K562 (cell line): ENCODE results near the gene LDAH.

Experiments used
- HMG20B ChIP-seq: fragments of 250-450 bp; sonication (Bioruptor Pico); IDR thresholded peaks from 2 replicates; pipeline ENCODE4 v1.5.0; 2021; ENCODE audit warnings: mild to moderate bottlenecking
- POLR2B ChIP-seq: fragments of 450-650 bp; IDR thresholded peaks from 2 replicates; pipeline ENCODE4 v1.6.1; 2018; ENCODE audit warnings: low read depth; ENCODE audit not compliant: partially characterized antibody
- RAD51 ChIP-seq: fragments of 450-650 bp; IDR thresholded peaks from 2 replicates; pipeline ENCODE4 v1.7.1; 2016; ENCODE audit warnings: low read depth, mild to moderate bottlenecking, borderline replicate concordance
- TAF1 ChIP-seq: IDR thresholded peaks from 2 replicates; pipeline ENCODE4 v1.6.1; 2011; ENCODE audit warnings: mild to moderate bottlenecking, low read length, moderate library complexity; ENCODE audit not compliant: insufficient read depth, control insufficient read depth, severe bottlenecking; ENCODE audit errors: extremely low read depth
- TF ChIP-seq, protein P1 (sequence below), 3 experiments: IDR thresholded peaks in 2 of 3; conservative IDR thresholded peaks in 1 of 3; 2 replicates each; pipeline ENCODE4 v1.5.1; 2011 to 2012; ENCODE audit warnings: low read length in 3 of 3, mild to moderate bottlenecking in 3 of 3, control low read depth in 2 of 3, improper control_type of control experiment in 1 of 3, inconsistent platforms in 1 of 3, low read depth in 1 of 3, mixed read lengths in 1 of 3, moderate library complexity in 1 of 3; ENCODE audit not compliant: insufficient read depth in 2 of 3
- TF ChIP-seq, protein P2 (sequence below): fragments of 450-650 bp; IDR thresholded peaks from 2 replicates; pipeline ENCODE4 v1.6.1; 2016; ENCODE audit warnings: antibody characterized with exemption

DNA sequence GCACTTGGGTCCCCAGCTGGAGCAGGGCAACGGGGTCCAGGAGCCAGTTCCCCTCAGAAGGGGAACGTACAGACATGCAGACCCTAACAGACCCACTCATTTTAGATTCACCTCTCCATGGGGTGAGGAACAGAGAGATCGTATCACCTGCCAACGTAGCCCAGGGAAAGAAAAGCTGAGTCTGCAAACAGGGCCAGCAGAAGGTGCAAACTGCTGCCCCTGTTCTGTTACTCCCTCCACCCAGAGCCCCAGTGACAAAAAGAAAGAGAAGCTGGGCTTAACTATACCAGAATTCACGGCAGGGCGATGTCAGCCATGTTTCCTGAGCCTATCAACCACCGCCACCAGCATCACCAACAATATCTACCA lies 171.2 kb downstream of the LDAH start:
- TF ChIP-seq, protein P1, sequence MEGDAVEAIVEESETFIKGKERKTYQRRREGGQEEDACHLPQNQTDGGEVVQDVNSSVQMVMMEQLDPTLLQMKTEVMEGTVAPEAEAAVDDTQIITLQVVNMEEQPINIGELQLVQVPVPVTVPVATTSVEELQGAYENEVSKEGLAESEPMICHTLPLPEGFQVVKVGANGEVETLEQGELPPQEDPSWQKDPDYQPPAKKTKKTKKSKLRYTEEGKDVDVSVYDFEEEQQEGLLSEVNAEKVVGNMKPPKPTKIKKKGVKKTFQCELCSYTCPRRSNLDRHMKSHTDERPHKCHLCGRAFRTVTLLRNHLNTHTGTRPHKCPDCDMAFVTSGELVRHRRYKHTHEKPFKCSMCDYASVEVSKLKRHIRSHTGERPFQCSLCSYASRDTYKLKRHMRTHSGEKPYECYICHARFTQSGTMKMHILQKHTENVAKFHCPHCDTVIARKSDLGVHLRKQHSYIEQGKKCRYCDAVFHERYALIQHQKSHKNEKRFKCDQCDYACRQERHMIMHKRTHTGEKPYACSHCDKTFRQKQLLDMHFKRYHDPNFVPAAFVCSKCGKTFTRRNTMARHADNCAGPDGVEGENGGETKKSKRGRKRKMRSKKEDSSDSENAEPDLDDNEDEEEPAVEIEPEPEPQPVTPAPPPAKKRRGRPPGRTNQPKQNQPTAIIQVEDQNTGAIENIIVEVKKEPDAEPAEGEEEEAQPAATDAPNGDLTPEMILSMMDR (IDR thresholded peaks at IDR 0.05 in 2 of 3, conservative IDR thresholded peaks at IDR 0.05 in 1 of 3; ENCODE audit: insufficient read depth in 2 of 3, low read depth in 1 of 3, low read length in 3 of 3) = no peak
- TF ChIP-seq, protein P2, sequence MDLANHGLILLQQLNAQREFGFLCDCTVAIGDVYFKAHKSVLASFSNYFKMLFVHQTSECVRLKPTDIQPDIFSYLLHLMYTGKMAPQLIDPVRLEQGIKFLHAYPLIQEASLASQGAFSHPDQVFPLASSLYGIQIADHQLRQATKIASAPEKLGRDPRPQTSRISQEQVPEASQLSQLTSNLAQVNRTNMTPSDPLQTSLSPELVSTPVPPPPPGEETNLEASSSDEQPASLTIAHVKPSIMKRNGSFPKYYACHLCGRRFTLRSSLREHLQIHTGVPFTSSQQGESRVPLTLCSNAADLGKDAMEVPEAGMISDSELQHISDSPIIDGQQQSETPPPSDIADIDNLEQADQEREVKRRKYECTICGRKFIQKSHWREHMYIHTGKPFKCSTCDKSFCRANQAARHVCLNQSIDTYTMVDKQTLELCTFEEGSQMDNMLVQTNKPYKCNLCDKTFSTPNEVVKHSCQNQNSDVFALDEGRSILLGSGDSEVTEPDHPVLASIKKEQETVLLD = no peak
- TF ChIP-seq RAD51 = no peak
- no peak for TF ChIP-seq POLR2B
- TF ChIP-seq HMG20B (CRISPR knock-in tag) = no peak
- no peak for TF ChIP-seq TAF1
